Adrenal gland (tissue), 12 donors: Measurements from ENCODE around the gene ODAD4. TPM values are rescaled to one million over a fixed set of nuclear protein-coding genes. Genes with fewer than 3 reads are reported as not detected.

Source experiments
- DNase-seq, 7 donors: peaks; one replicate each; pipeline ENCODE4 v3.0.0-alpha.2; 2019 to 2020
- H3K27ac ChIP-seq, 5 donors: fragments of 200-600 bp; sonication (generic) in 4 of 5; 1 replicate in 3 of 5; 2 replicates in 2 of 5; pipeline versions ENCODE4 v1.5.1 to v1.8.0; 2016 to 2020; ENCODE audit warnings: mild to moderate bottlenecking in 1 of 5
- H3K27me3 ChIP-seq: fragments of 200-600 bp; 2 replicates; pipeline ENCODE4 v1.8.0; 2021
- H3K36me3 ChIP-seq, 2 donors: fragments of 200-600 bp; replicated peaks in 1 of 2; 1 replicate in 1 of 2; 2 replicates in 1 of 2; pipeline versions ENCODE4 v1.5.1 to v1.8.0; 2018 to 2022
- H3K4me1 ChIP-seq, 2 donors: fragments of 200-600 bp; replicated peaks in 1 of 2; 1 replicate in 1 of 2; 2 replicates in 1 of 2; pipeline versions ENCODE4 v1.5.1 to v1.8.0; 2018 to 2021
- H3K4me3 ChIP-seq, 4 donors: fragments of 200-600 bp; sonication (generic) in 3 of 4; one replicate each; pipeline ENCODE4 v1.5.1; 2016 to 2018
- H3K9me3 ChIP-seq, 3 donors: fragments of 200-600 bp; sonication (generic) in 1 of 3; replicated peaks in 1 of 3; 1 replicate in 2 of 3; 2 replicates in 1 of 3; pipeline versions ENCODE4 v1.5.1 to v1.8.0; 2016 to 2021
- CTCF ChIP-seq, 6 experiments: fragments of 450-650 bp in 4 of 6; fragments of 200-600 bp in 2 of 6; sonication (generic) in 1 of 6; IDR thresholded peaks; 1 replicate in 5 of 6; 2 replicates in 1 of 6; pipeline versions ENCODE4 v1.5.1 to v1.8.0; 2016 to 2021; ENCODE audit warnings: antibody characterized with exemption in 6 of 6, mild to moderate bottlenecking in 2 of 6, moderate library complexity in 1 of 6
- POLR2A ChIP-seq, 2 donors: fragments of 450-650 bp; IDR thresholded peaks; one replicate each; pipeline ENCODE4 v1.6.1; 2017; ENCODE audit warnings: antibody characterized with exemption in 2 of 2, mild to moderate bottlenecking in 2 of 2, moderate library complexity in 1 of 2
- WGBS, 4 donors: extraction: QIAGEN DNeasy Blood & Tissue Kit in 2 of 4; methylation state at CpG; one replicate each; pipeline versions ENCODE4 v1.1.5 to v1.1.7; 2013 to 2017; 5-methylcytosine and 5-hydroxymethylcytosine counted together
- intact Hi-C, 2 donors: fragments of 100-400 bp; cut with DNase I; formaldehyde crosslinking; loops; one replicate each; pipeline versions ENCODE4 v1.14.1 to v1.15.0; 2022 to 2023
- polyA plus RNA-seq, 3 donors: library from polyadenylated mRNA; stranded (reverse); fragments of 200-250 nt in 2 of 3; fragments of 350-450 nt in 1 of 3; fragmentation: Illumina TruSeq in 1 of 3; extraction: RNeasy Lipid Tissue Mini Kit (QIAGEN cat#74804) in 1 of 3; gene quantifications; one replicate each; pipeline ENCODE4 v1.2.3, GENCODE V29; 2013 to 2014
- total RNA-seq, 9 donors: library from RNA; depleted of rRNA in 4 of 9; stranded (reverse); fragments of >200 nt in 4 of 9; fragments of 120-200 nt in 1 of 9; fragmentation: NEBNext Ultra II Directional in 1 of 9; extraction: Animal tissue kit (Norgen Biotek cat#: 25700) in 1 of 9; gene quantifications; one replicate each; pipeline versions ENCODE4 v1.1.0 to v1.2.4, GENCODE V29; 2013 to 2023
- donor health status: healthy with polysubstance abuse.
- donor health status: Bipolar disorder and iron deficiency.
- donor health status: DM: yes; HTN: yes; CAD: no.
- donor health status: DM: no; HTN: no; CAD: no.
- donor health status: DM: no; HTN: no; CAD: no.
- donor health status: DM: yes; HTN: yes; CAD: no.

Gene ODAD4
- total and polyA plus RNA-seq, 12 donors, result 0.39 to 3.5 (median 0.61) TPM; not detected in 1

- 51 to 69% (median 63%) methylated on average over 7 of the region's 7 CpGs for WGBS, 4 donors
- no peak for TF ChIP-seq POLR2A (IDR thresholded peaks at IDR 0.05)
- TF ChIP-seq CTCF (IDR thresholded peaks at IDR 0.05), result no peak
- H3K27me3 ChIP-seq, result no peaks in the 10 kb centered on the region
These were observed 35.6 kb upstream of the ODAD4 start for GRCh38 chr17:41894791-41895331.

GRCh38 chr17:41895617-41896016 is 34.8 kb upstream of the ODAD4 start:
- Histone ChIP-seq H3K4me3 (no peak overlapping the region), H3K27me3 (no peaks in the 10 kb centered on the region), H3K4me1 (peaks cover 0 to 4% of the 10 kb centered on the region in 2 donors), H3K9me3 (no peaks in the 10 kb centered on the region), H3K36me3 (peaks cover 0 to 81% of the 10 kb centered on the region in 2 donors), H3K27ac (peak overlapping the region in 1 of 5 donors; percentile 53)
- DNase-seq, result no peak
- 69 to 79% (median 74%) methylated on average over 5 of the region's 5 CpGs for WGBS, 4 donors
- TF ChIP-seq POLR2A (IDR thresholded peaks at IDR 0.05), result no peak
- TF ChIP-seq CTCF (IDR thresholded peaks at IDR 0.05), result no peak
- intact Hi-C loops, result loop anchor here in 1 of 2 donors (10.0 kb wide), 1 partner anchor 879 kb away; the partner anchor contains the start of gene VPS25

More at GRCh38 chr17:41894791-41895331, 35.6 kb upstream of the ODAD4 start:
- Histone ChIP-seq H3K9me3 (no peaks in the 10 kb centered on the region), H3K4me1 (peaks cover 0 to 4% of the 10 kb centered on the region in 2 donors), H3K27ac (peak overlapping the region in 1 of 5 donors; percentile 53), H3K36me3 (peaks cover 0 to 84% of the 10 kb centered on the region in 2 donors), H3K4me3 (no peak overlapping the region)
- intact Hi-C loops, result loop anchor here in 1 of 2 donors (10.0 kb wide), 1 partner anchor 880 kb away; the partner anchor contains the start of gene VPS25
- DNase-seq, result peak in 1 of 7 donors; percentile 24

GRCh38 chr17:41896726-41897125 is 33.7 kb upstream of the ODAD4 start:
- DNase-seq, result no peak
- intact Hi-C loops, result loop anchor here in 1 of 2 donors (10.0 kb wide), 1 partner anchor 878 kb away; the partner anchor contains the start of gene VPS25
- TF ChIP-seq CTCF (IDR thresholded peaks at IDR 0.05) (no peak), POLR2A (IDR thresholded peaks at IDR 0.05) (no peak)
- no peak overlapping the region for H3K4me3 ChIP-seq
- H3K27ac ChIP-seq, result no peak overlapping the region
- 91 to 95% (median 93%) methylated on average over 6 of the region's 6 CpGs for WGBS, 4 donors
- no peaks in the 10 kb centered on the region for H3K27me3 ChIP-seq
- no peaks in the 10 kb centered on the region for H3K9me3 ChIP-seq
- no peaks in the 10 kb centered on the region for H3K4me1 ChIP-seq
- peaks cover 0 to 81% of the 10 kb centered on the region in 2 donors for H3K36me3 ChIP-seq

GRCh38 chr17:41901646-41902045 is 28.8 kb upstream of the ODAD4 start:
- H3K4me3 ChIP-seq, result no peak overlapping the region
- no peaks in the 10 kb centered on the region for H3K4me1 ChIP-seq
- no peak overlapping the region for H3K27ac ChIP-seq
- H3K27me3 ChIP-seq, result no peaks in the 10 kb centered on the region
- H3K9me3 ChIP-seq, result no peaks in the 10 kb centered on the region
- no peak for DNase-seq
- TF ChIP-seq POLR2A (IDR thresholded peaks at IDR 0.05) (no peak), CTCF (IDR thresholded peaks at IDR 0.05) (no peak)
- WGBS, 4 donors, result 84 to 92% (median 90%) methylated on average over 10 to 11 of the region's 11 CpGs
- H3K36me3 ChIP-seq, result peaks cover 0 to 87% of the 10 kb centered on the region in 2 donors
- intact Hi-C loops, result no loop called here
